GM19193 (cell line): ENCODE data around the gene PRR5.
A peak's percentile ranks its signal among the peaks of the same experiment; 100 is the strongest.

ENCODE experiments used
- POLR2A ChIP-seq: IDR thresholded peaks from 4 replicates; pipeline ENCODE4 v1.6.1; 2011; ENCODE audit not compliant: insufficient read depth, insufficient read length; ENCODE audit errors: extremely low read depth

Gene PRR5, protein sequence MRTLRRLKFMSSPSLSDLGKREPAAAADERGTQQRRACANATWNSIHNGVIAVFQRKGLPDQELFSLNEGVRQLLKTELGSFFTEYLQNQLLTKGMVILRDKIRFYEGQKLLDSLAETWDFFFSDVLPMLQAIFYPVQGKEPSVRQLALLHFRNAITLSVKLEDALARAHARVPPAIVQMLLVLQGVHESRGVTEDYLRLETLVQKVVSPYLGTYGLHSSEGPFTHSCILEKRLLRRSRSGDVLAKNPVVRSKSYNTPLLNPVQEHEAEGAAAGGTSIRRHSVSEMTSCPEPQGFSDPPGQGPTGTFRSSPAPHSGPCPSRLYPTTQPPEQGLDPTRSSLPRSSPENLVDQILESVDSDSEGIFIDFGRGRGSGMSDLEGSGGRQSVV

DNA sequence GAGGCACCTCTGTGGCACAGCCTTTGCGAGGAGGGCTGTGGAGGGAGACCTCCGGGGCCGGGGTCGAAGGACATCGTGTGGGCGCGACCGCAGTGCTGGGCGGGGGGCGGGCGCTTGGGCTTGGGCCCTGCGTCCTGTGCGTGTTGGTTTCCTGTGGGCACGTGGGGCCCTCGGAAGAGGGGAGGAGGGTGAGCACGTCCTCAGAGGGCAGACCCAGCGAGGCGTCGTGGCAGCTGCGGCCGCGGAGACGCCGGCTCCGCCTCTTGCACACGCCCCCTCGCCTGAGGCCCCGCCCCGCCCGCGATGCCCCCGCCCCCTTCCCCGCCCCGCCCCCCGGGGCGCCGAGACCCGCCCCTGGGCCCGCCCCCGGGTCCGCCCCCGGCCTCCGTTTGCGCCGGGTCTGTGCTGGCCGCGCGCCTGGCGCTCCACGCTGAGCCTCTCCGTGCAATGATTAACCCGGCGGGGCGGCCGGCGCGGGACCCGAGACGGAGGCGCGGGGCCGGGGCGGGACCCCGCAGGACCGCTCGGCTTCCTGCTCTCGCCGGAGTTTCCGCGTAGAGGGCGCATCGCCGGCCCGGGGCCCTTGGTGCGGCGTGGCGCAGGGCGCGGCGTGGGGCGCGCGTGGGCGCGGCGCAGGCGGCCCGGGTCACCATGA is at the start of gene PRR5:
Gene PRR5, plus strand, starts transcription at position 381 of the 655 bp plus-strand sequence. Its CDS starts 271 bp downstream, at position 652.
- TF ChIP-seq POLR2A, result peak; percentile 7

GRCh38 chr22:44658311-44658953 is 43.6 kb upstream of the PRR5 start:
- no peak for TF ChIP-seq POLR2A

DNA sequence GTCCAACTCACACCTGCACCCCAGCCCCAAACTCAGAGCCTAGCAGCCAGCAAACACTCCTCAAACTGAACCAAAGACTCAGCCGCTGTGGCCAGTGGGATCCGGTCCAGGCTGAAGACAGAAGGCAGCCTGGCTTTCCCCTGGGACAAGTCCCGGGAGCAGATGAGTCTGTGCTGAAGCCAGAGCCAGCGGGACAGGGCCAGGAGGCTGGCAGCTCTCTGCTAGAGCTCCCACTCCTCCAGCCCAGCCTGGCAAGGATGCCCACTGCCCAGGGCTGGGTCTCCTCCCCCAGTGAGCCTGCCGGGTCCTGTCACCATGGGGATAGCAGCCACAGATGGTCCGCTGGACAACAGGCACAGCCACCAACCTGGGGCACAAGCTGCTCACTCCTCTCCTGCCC is 42.9 kb upstream of the PRR5 start:
- TF ChIP-seq POLR2A, result no peak

- no peak for TF ChIP-seq POLR2A
These were observed 41.8 kb upstream of the PRR5 start for GRCh38 chr22:44660051-44660830.

- TF ChIP-seq POLR2A, result no peak
These were observed 40.9 kb upstream of the PRR5 start for GRCh38 chr22:44661070-44661469.

- TF ChIP-seq POLR2A, result no peak
These were observed 40.1 kb upstream of the PRR5 start for GRCh38 chr22:44661659-44662569.

DNA sequence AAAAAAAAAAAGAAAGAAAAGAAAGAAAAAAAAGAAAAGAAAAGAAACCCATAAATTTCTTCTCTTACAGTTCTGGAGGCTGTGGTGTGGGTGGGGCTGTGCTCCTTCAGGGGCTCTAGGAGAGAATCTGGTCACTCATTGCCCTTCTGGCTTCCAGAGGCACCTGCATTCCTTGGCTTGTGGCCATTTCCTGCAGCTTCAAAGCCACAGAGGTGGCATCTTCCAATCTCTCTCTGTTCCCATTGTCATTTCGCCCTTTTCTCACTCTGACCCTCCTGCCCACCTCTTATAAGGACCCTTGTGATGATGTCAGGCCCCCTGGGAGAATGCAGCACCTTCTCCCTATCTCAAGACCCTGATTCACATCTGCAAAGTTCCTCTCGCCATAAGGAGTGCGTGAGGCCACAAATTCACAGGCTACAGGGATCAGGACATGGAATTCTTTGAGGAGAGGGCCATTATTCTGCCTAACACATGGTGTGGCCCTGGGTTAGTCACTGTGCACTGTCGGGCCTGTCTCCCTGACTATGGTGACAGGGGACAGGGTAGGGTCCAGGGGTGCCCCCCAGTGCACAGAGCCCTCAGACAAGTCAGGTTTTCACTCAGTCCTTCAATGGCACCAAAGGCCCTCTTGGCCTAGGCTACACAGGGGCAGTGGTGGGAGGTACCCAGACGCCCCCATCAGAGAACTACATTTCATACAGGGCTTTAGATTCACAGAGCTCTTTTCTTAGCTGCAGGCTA is 38.6 kb upstream of the PRR5 start:
- no peak for TF ChIP-seq POLR2A

- no peak for TF ChIP-seq POLR2A
These were observed 37.9 kb upstream of the PRR5 start for GRCh38 chr22:44664149-44664548.

DNA sequence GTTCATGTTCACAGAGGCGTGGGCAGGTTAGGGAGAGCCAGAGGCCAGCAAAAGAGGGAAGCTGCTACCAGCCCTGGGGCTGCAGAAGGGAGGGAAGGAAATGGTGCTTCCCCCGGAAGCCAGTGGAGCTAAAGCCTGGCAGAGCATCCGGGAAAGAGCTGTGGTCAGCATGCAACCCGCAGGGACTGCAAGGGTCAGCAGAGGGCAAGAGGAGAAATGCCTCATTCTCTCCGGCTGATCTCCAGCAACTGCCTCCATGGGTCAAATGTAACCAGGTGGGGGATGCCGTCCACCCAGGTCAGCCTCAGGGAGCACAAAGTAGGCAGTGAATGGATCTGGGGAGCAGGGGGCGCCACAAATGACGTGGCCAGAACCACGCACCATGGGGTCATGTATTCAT is 36.9 kb upstream of the PRR5 start:
- no peak for TF ChIP-seq POLR2A

DNA sequence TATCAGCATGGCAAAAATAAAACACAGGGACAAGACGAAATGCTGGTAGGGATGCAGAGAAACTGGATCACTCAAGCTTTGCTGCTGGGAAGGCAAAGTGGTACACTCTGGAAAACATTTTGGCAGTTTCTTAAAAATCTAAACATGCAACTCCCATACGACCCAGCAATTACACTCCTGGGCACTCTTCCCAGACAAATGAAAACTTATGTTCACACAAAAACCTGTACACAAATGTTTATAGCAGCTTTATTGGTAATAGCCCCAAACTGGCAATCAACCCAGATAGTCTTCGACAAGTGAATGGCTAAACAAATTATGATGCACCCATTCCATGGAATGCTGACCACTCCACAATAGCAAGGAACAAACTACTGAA is 35.8 kb upstream of the PRR5 start:
- no peak for TF ChIP-seq POLR2A

- no peak for TF ChIP-seq POLR2A
These were observed 34.7 kb upstream of the PRR5 start for GRCh38 chr22:44667276-44667675.

DNA sequence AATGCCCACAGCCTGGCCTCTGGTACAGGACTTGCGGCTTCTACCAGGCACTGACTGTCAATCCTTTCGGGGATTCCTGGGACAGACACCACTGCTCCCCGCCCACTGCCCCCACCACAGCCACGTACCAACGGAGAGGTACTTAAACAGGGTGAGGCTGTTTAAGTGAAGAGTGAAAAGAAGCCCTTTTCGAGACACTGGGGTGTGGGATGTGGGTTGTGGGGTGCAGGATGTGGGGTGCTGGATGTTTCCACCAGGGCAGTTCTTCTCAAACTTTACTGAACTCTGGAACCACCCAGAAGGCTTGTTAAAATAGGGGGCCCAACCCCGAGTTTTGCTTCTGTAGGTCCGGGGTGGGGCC is 34.2 kb upstream of the PRR5 start:
- no peak for TF ChIP-seq POLR2A

GRCh38 chr22:44668190-44668885 is 33.7 kb upstream of the PRR5 start:
- no peak for TF ChIP-seq POLR2A

DNA sequence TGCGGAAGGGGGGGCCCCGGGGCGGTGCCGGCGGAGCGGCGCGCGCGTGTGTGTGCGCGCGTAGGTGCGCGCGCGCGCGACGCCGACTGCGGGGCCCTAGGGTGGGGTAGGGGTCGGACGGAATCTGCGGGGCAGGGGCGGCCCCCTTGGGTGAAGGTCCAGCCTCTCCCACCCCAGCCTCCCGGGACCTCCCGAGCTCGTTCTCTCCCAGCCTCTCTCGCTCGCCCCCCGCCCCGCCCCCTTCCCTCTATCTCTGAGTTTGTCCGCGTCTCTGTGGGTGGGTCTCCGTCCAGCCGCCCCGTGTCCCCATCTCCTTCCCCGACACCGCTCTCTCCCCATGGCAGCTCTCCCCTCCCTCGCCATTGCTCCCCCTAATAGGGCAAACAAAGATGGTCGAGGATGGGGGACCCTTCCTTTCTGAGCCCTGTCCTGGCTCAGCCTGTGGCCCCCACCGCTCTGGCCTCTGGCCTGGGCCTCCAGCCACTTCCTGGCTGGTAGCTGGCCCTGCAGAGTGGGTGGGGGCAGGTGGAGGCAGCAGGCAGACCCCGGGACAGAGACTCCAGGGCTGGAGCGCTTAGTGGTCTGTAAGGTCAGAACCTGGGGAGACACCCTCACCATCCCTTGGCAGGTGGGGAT is 33.0 kb upstream of the PRR5 start:
- no peak for TF ChIP-seq POLR2A
